Measurements from ENCODE around the gene TPST1.

GRCh38 chr7:66211429-66211828 lies 6.3 kb downstream of the TPST1 start:
- no peak for TF ChIP-seq EZH2 (IDR thresholded peaks at IDR 0.05)
- TF ChIP-seq POLR2AphosphoS5 (IDR thresholded peaks at IDR 0.05; ENCODE audit: borderline replicate concordance, low read depth, low read length): no peak
- no peak for TF ChIP-seq FOXP2 (optimal IDR thresholded peaks at IDR 0.05; ENCODE audit: control extremely low read depth, extremely low read length, insufficient read depth)

All from SK-N-MC (cell line).